Kidney (tissue), 14 donors: ENCODE results near the gene SAMD4A. TPM values are rescaled to one million over a fixed set of nuclear protein-coding genes. Genes with fewer than 3 reads are reported as not detected.

Experiments
- DNase-seq, 5 donors: peaks; one replicate each; pipeline ENCODE4 v3.0.0-alpha.2; 2013 to 2020
- FAIRE-seq: peaks from 2 replicates; lab custom pipeline; 2012; peaks lifted over from hg19 to GRCh38; lab: Jason Lieb, UNC
- H3K27ac ChIP-seq, 2 donors: one replicate each; pipeline ENCODE4 v1.7.0; 2013; ENCODE audit warnings: low read depth in 2 of 2, low read length in 2 of 2, inconsistent platforms in 1 of 2
- H3K27me3 ChIP-seq: one replicate; pipeline ENCODE4 v1.7.1; 2013; ENCODE audit warnings: low read length, inconsistent platforms; ENCODE audit not compliant: control insufficient read depth, insufficient read depth
- H3K36me3 ChIP-seq, 3 donors: one replicate each; pipeline versions ENCODE4 v1.7.0 to v1.7.1; 2013; ENCODE audit warnings: low read length in 3 of 3, control low read depth in 1 of 3, inconsistent platforms in 1 of 3; ENCODE audit not compliant: insufficient read depth in 3 of 3, control insufficient read depth in 2 of 3
- H3K4me1 ChIP-seq, 3 donors: one replicate each; pipeline versions ENCODE4 v1.7.0 to v1.7.1; 2013; ENCODE audit warnings: low read length in 3 of 3, inconsistent platforms in 1 of 3, low read depth in 1 of 3; ENCODE audit not compliant: control insufficient read depth in 2 of 3, insufficient read depth in 2 of 3
- H3K4me3 ChIP-seq, 3 donors: one replicate each; pipeline versions ENCODE4 v1.7.0 to v1.8.1; 2013; ENCODE audit warnings: low read length in 3 of 3, control low read depth in 1 of 3, inconsistent platforms in 1 of 3
- H3K9ac ChIP-seq, 3 donors: one replicate each; pipeline versions ENCODE4 v1.7.0 to v1.7.1; 2013; ENCODE audit warnings: low read length in 3 of 3, control low read depth in 1 of 3, inconsistent platforms in 1 of 3
- H3K9me3 ChIP-seq, 3 donors: one replicate each; pipeline versions ENCODE4 v1.7.0 to v1.7.1; 2013; ENCODE audit warnings: low read length in 3 of 3, control low read depth in 1 of 3, inconsistent platforms in 1 of 3; ENCODE audit not compliant: control insufficient read depth in 2 of 3, insufficient read depth in 1 of 3
- intact Hi-C: fragments of 100-400 bp; cut with DNase I; formaldehyde crosslinking; loops from one replicate; pipeline ENCODE4 v1.11.1; 2022
- polyA plus RNA-seq: library from polyadenylated mRNA; stranded (reverse); fragments of 350-450 nt; fragmentation: Illumina TruSeq; extraction: RNeasy Lipid Tissue Mini Kit (QIAGEN cat#74804); gene quantifications from one replicate; pipeline ENCODE4 v1.2.3, GENCODE V29; 2014; ENCODE audit warnings: low read depth, low replicate concordance; ENCODE audit not compliant: insufficient read depth
- total RNA-seq: library from RNA; stranded (reverse); fragmentation: NEBNext Ultra II Directional; extraction: Animal tissue kit (Norgen Biotek cat#: 25700); gene quantifications from one replicate; pipeline ENCODE4 v1.2.1, GENCODE V29; 2021
- TF ChIP-seq, protein P1 (sequence below): IDR thresholded peaks from 3 replicates; pipeline ENCODE4 v1.5.1; 2012; ENCODE audit warnings: mild to moderate bottlenecking, moderate library complexity, borderline replicate concordance; ENCODE audit not compliant: insufficient read depth; ENCODE audit errors: extremely low read depth
- donor health status: control.
- donor health status: control.
- donor health status: control.
- donor health status: control.
- donor health status: control.
- donor health status: DM: yes; HTN: yes; CAD: no.
- donor health status: Normal renal cell carcinoma (clear cell type).

The SAMD4A gene
- total and polyA plus RNA-seq, 2 donors from 2014 or later, result 7.4 to 46.5 TPM

DNA sequence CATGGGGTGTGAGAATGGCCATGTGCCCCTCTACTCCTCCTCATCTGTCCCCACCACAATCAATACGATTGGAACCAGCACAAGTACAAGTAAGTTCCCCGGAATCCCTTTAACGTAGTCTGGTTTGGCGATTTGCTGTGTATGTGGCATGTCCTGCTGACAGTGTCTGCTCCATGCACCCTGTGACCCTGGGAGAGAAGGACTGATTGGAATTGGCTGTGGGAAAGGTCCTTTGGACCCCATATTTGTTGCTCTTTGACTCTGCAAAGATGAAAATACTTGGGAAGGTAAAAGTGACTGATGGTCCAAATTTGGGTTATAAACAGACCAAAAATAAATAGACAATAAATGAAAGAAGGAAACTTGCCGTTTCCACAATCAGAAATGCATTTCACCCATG, 135.6 kb downstream of the SAMD4A start:
- Histone ChIP-seq H3K4me3 (no peak overlapping the region), H3K9me3 (no peaks in the 10 kb centered on the region), H3K4me1 (peaks cover 0 to 13% (median 3%) of the 10 kb centered on the region in 3 donors), H3K36me3 (no peaks in the 10 kb centered on the region), H3K9ac (no peak overlapping the region), H3K27ac (no peak overlapping the region), H3K27me3 (no peaks in the 10 kb centered on the region)
- intact Hi-C loops, result no loop called here
- no peak for DNase-seq
- no peak for FAIRE-seq
- TF ChIP-seq, protein P1, sequence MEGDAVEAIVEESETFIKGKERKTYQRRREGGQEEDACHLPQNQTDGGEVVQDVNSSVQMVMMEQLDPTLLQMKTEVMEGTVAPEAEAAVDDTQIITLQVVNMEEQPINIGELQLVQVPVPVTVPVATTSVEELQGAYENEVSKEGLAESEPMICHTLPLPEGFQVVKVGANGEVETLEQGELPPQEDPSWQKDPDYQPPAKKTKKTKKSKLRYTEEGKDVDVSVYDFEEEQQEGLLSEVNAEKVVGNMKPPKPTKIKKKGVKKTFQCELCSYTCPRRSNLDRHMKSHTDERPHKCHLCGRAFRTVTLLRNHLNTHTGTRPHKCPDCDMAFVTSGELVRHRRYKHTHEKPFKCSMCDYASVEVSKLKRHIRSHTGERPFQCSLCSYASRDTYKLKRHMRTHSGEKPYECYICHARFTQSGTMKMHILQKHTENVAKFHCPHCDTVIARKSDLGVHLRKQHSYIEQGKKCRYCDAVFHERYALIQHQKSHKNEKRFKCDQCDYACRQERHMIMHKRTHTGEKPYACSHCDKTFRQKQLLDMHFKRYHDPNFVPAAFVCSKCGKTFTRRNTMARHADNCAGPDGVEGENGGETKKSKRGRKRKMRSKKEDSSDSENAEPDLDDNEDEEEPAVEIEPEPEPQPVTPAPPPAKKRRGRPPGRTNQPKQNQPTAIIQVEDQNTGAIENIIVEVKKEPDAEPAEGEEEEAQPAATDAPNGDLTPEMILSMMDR, result no peak

DNA sequence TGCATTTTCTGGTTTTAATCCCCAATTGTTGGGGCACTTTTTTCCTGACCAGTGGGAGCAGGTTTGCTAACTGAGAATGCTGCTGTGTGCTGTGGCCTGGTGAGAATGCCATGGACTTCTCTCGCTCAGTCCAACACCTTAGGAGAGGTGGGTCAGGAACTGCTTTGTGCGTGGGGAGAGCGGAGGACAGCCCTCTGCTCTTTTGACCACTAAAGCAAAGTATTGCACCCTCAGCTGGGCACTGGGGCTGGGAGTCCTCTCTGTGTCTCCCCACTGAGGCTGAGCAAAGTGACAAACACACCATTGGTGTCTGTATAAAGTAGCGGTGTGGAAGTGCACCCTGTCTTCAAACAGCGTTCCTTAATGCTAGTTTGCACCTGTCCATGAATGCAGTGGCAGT, 136.2 kb downstream of the SAMD4A start:
- TF ChIP-seq, protein P1, result no peak
- Histone ChIP-seq H3K27me3 (no peaks in the 10 kb centered on the region), H3K4me3 (no peak overlapping the region), H3K4me1 (peaks cover 0 to 13% (median 3%) of the 10 kb centered on the region in 3 donors), H3K27ac (no peak overlapping the region), H3K9ac (no peak overlapping the region), H3K36me3 (no peaks in the 10 kb centered on the region), H3K9me3 (no peaks in the 10 kb centered on the region)
- FAIRE-seq, result no peak
- no peak for DNase-seq
- intact Hi-C loops, result no loop called here

GRCh38 chr14:54703724-54704123, 136.8 kb downstream of the SAMD4A start:
- intact Hi-C loops, result no loop called here
- H3K27me3 ChIP-seq, result no peaks in the 10 kb centered on the region
- TF ChIP-seq, protein P1, result no peak
- peaks cover 0 to 9% (median 0%) of the 10 kb centered on the region in 3 donors for H3K4me1 ChIP-seq
- H3K9ac ChIP-seq, result no peak overlapping the region
- H3K4me3 ChIP-seq, result no peak overlapping the region
- no peak for DNase-seq
- H3K27ac ChIP-seq, result no peak overlapping the region
- no peak for FAIRE-seq
- H3K9me3 ChIP-seq, result no peaks in the 10 kb centered on the region
- H3K36me3 ChIP-seq, result no peaks in the 10 kb centered on the region

DNA sequence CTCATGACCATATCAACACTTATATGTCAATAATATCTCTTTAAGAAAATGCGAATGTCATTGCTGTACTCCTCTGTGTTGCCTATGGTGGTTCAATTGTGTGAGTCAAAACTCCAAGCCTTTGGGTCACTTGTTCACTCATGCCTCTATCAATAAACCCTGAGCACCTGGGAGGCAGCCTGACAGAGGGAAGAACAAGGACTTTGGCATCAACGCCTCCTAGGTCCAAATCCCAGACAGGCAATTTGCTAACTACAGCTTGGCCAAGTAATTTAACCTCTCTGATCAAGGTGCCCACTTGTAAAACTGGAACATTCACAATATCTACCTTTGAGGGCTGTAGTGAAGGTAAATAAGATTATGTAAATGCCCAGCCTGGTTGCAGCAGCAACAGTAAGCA, 137.8 kb downstream of the SAMD4A start:
- H3K36me3 ChIP-seq, result no peaks in the 10 kb centered on the region
- intact Hi-C loops, result no loop called here
- no peaks in the 10 kb centered on the region for H3K27me3 ChIP-seq
- TF ChIP-seq, protein P1, result no peak
- no peak for DNase-seq
- no peak for FAIRE-seq
- no peak overlapping the region for H3K27ac ChIP-seq
- H3K4me1 ChIP-seq, result peaks cover 0 to 4% (median 0%) of the 10 kb centered on the region in 3 donors
- no peak overlapping the region for H3K9ac ChIP-seq
- no peak overlapping the region for H3K4me3 ChIP-seq
- no peaks in the 10 kb centered on the region for H3K9me3 ChIP-seq
